ENCODE measurements around the gene C19orf38.
"Not testable (repeated sequence)": the region's sequence is repeated elsewhere in the genome, so short reads cannot be mapped to it uniquely, and the experiment has no call there.

C19orf38 gene

DNA sequence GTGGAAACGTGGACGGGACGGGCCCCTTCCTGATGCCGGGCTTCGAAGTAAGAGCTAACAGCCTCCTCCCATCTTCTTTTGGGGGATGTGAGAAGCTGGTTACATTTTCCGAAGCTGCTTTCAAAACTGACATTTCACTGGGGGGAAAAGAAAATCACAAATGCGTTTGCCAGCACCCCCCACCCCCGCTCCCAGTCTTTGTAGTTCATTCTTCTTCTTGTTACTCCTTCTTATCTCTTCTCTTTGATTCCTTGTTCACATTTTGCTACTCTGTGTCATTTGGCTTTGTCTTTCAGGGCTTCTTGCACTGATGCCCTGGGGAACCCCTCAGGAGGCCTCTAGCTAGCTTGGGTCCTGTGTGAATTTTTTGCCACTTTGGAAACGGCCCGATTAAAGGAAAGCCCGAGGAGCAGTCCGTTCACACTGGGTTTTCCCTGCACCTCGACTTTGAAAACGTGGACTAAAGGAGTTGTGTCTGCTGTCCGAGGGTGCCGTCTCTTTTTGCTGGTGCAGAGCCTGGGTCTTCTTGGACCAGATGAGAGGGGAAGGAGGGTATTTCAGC lies 24.4 kb downstream of the C19orf38 start:
- Histone ChIP-seq H3K9me3 (ENCODE audit: insufficient read depth, low read length) (no peaks in the 10 kb centered on the region), H3K36me3 (replicated peaks; ENCODE audit: low read depth, low read length) (peaks cover 3% of the 10 kb centered on the region), H3K4me3 (ENCODE audit: low read length) (peak overlapping the region; percentile 87), H2AFZ (ENCODE audit: low read depth, low read length) (no peak overlapping the region), H3K9ac (ENCODE audit: low read length) (peak overlapping the region; percentile 89), H3K4me1 (ENCODE audit: low read length) (peaks cover 60% of the 10 kb centered on the region), H3K27ac (ENCODE audit: low read length) (peak overlapping the region; percentile 64), H3K27me3 (ENCODE audit: low read depth, low read length) (no peaks in the 10 kb centered on the region), H3K79me2 (ENCODE audit: low read length) (peaks cover 61% of the 10 kb centered on the region), H4K20me1 (ENCODE audit: insufficient read depth, low read length) (0 out of 2 replicates have a peak, but pooled peaks cover 2% of the 10 kb centered on the region), H3K4me2 (ENCODE audit: low read length) (peak overlapping the region; percentile 92)
- TF ChIP-seq, protein P1, sequence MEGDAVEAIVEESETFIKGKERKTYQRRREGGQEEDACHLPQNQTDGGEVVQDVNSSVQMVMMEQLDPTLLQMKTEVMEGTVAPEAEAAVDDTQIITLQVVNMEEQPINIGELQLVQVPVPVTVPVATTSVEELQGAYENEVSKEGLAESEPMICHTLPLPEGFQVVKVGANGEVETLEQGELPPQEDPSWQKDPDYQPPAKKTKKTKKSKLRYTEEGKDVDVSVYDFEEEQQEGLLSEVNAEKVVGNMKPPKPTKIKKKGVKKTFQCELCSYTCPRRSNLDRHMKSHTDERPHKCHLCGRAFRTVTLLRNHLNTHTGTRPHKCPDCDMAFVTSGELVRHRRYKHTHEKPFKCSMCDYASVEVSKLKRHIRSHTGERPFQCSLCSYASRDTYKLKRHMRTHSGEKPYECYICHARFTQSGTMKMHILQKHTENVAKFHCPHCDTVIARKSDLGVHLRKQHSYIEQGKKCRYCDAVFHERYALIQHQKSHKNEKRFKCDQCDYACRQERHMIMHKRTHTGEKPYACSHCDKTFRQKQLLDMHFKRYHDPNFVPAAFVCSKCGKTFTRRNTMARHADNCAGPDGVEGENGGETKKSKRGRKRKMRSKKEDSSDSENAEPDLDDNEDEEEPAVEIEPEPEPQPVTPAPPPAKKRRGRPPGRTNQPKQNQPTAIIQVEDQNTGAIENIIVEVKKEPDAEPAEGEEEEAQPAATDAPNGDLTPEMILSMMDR (IDR thresholded peaks at IDR 0.05; ENCODE audit: low read depth, low read length), result no peak
- TF ChIP-seq EZH2phosphoT487 (IDR thresholded peaks at IDR 0.05; ENCODE audit: low read depth), result no peak

DNA sequence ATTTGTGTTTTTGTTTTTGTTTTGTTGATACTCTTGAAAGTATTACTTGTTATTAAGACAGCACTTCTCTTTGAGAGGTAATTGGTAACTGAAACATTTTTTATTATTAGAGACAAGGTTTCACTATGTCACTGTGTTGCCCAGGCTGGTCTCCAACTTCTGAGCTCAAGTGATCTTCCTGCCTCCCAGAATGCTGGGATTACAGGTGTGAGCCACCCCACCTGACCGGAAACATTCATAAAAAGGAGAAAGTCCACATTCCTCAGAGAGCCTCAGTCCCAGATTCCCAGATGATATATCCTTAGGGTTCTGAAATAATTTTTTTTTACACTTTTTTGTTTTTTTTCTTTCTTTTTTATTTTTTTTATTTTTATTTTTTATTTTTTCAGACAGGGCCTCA lies 25.8 kb downstream of the C19orf38 start:
- H3K4me2 ChIP-seq (ENCODE audit: low read length), result no peak overlapping the region
- TF ChIP-seq, protein P1 (IDR thresholded peaks at IDR 0.05; ENCODE audit: low read depth, low read length), result no peak
- no peak overlapping the region for H3K9ac ChIP-seq (ENCODE audit: low read length)
- 0 out of 2 replicates have a peak, but pooled peaks cover 2% of the 10 kb centered on the region for H4K20me1 ChIP-seq (ENCODE audit: insufficient read depth, low read length)
- H2AFZ ChIP-seq (ENCODE audit: low read depth, low read length), result no peak overlapping the region
- H3K4me3 ChIP-seq (ENCODE audit: low read length), result no peak overlapping the region
- no peaks in the 10 kb centered on the region for H3K9me3 ChIP-seq (ENCODE audit: insufficient read depth, low read length)
- peaks cover 75% of the 10 kb centered on the region for H3K79me2 ChIP-seq (ENCODE audit: low read length)
- no peaks in the 10 kb centered on the region for H3K27me3 ChIP-seq (ENCODE audit: low read depth, low read length)
- no peak overlapping the region for H3K27ac ChIP-seq (ENCODE audit: low read length)
- peaks cover 3% of the 10 kb centered on the region for H3K36me3 ChIP-seq (replicated peaks; ENCODE audit: low read depth, low read length)
- peaks cover 60% of the 10 kb centered on the region for H3K4me1 ChIP-seq (ENCODE audit: low read length)

GRCh38 chr19:10876459-10877240 lies 28.4 kb downstream of the C19orf38 start:
- Histone ChIP-seq H3K27me3 (ENCODE audit: low read depth, low read length) (no peaks in the 10 kb centered on the region), H4K20me1 (ENCODE audit: insufficient read depth, low read length) (peaks cover 4% of the 10 kb centered on the region; the same call in 1 of the 2 replicates), H3K36me3 (replicated peaks; ENCODE audit: low read depth, low read length) (peaks cover 3% of the 10 kb centered on the region), H3K79me2 (ENCODE audit: low read length) (peaks cover 100% of the 10 kb centered on the region), H2AFZ (ENCODE audit: low read depth, low read length) (no peak overlapping the region), H3K4me2 (ENCODE audit: low read length) (peak overlapping the region; percentile 91), H3K4me3 (ENCODE audit: low read length) (peak overlapping the region; percentile 66), H3K27ac (ENCODE audit: low read length) (peak overlapping the region; percentile 86), H3K9me3 (ENCODE audit: insufficient read depth, low read length) (no peaks in the 10 kb centered on the region), H3K4me1 (ENCODE audit: low read length) (peaks cover 54% of the 10 kb centered on the region), H3K9ac (ENCODE audit: low read length) (peak overlapping the region; percentile 58)
- TF ChIP-seq, protein P1 (IDR thresholded peaks at IDR 0.05; ENCODE audit: low read depth, low read length), result no peak
- no peak for TF ChIP-seq EZH2phosphoT487 (IDR thresholded peaks at IDR 0.05; ENCODE audit: low read depth)

- peak overlapping the region; percentile 84 for H3K4me2 ChIP-seq (ENCODE audit: low read length)
- peaks cover 54% of the 10 kb centered on the region for H3K4me1 ChIP-seq (ENCODE audit: low read length)
- H3K36me3 ChIP-seq (replicated peaks; ENCODE audit: low read depth, low read length), result not testable (repeated sequence)
Observed at GRCh38 chr19:10877608-10878007, 29.4 kb downstream of the C19orf38 start.

More at GRCh38 chr19:10877608-10878007, 29.4 kb downstream of the C19orf38 start:
- H3K79me2 ChIP-seq (ENCODE audit: low read length), result peaks cover 99% of the 10 kb centered on the region
- H3K4me3 ChIP-seq (ENCODE audit: low read length), result peak overlapping the region; percentile 73; the same call in 1 of the 2 replicates
- not testable (repeated sequence) for H3K27me3 ChIP-seq (ENCODE audit: low read depth, low read length); H3K9me3 ChIP-seq (ENCODE audit: insufficient read depth, low read length); H2AFZ ChIP-seq (ENCODE audit: low read depth, low read length)
- H4K20me1 ChIP-seq (ENCODE audit: insufficient read depth, low read length), result peaks cover 14% of the 10 kb centered on the region; the same call in 1 of the 2 replicates
- peak overlapping the region; percentile 44 for H3K9ac ChIP-seq (ENCODE audit: low read length)
- peak overlapping the region; percentile 86 for H3K27ac ChIP-seq (ENCODE audit: low read length)
